Measurements from ENCODE around the gene USE1. TPM values are rescaled to one million over a fixed set of nuclear protein-coding genes. Genes with fewer than 3 reads are reported as not detected.
"Not testable (repeated sequence)": the region's sequence is repeated elsewhere in the genome, so short reads cannot be mapped to it uniquely, and the experiment has no call there.

The USE1 gene
- 27.4 TPM for total RNA-seq
- long read RNA-seq, partial matches to known transcripts = 0 of 8 reads
- long read RNA-seq, other reads (novel, unspliced or antisense) = 7 of 8 reads

- intact Hi-C loops (cut with micrococcal nuclease) = no loop called here
- DNase-seq = peak; percentile 93
- peak; percentile 95 for ATAC-seq
These were observed at the start of gene USE1 for GRCh38 chr19:17215127-17215971. TSS of gene USE1 (plus strand) at chr19:17215357. CDS start at chr19:17215406, 49 bp downstream.

DNA sequence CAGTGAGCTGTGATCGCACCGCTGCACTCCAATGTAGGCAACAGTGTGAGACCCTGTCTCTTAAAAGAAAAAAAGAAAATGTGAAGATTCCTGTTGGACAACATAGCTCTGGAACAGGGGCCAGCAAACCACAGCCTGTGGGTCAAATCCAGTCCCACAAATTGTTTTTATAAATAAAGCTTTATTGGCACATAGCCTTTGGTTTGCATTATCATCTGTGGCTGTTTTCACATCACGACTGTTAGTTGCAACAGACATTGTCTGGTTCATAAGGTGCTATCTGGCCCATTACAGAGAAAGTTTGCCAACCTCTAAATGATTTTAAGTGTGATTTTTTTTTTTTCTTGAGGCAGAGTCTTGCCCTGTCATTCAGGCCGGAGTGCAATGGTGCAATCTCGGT is 49.4 kb upstream of the USE1 start:
- ATAC-seq = no peak

GRCh38 chr19:17170538-17171297 is 44.4 kb upstream of the USE1 start:
- no peak for DNase-seq
- no peak for ATAC-seq
- intact Hi-C loops (cut with micrococcal nuclease) = no loop called here

More for the DNA sequence above, 49.4 kb upstream of the USE1 start:
- intact Hi-C loops (cut with micrococcal nuclease) = no loop called here
- DNase-seq = no peak

- intact Hi-C loops (cut with micrococcal nuclease) = no loop called here
- no peak for DNase-seq
- no peak for ATAC-seq
These were observed 43.3 kb upstream of the USE1 start for GRCh38 chr19:17171874-17172273.

- DNase-seq (no peak), ATAC-seq (no peak)
- intact Hi-C loops (cut with micrococcal nuclease) = no loop called here
These were observed 42.4 kb upstream of the USE1 start for GRCh38 chr19:17172624-17173345.

GRCh38 chr19:17178291-17178690 is 36.9 kb upstream of the USE1 start:
- ATAC-seq (no peak), DNase-seq (no peak)
- intact Hi-C loops (cut with micrococcal nuclease) = no loop called here

DNA sequence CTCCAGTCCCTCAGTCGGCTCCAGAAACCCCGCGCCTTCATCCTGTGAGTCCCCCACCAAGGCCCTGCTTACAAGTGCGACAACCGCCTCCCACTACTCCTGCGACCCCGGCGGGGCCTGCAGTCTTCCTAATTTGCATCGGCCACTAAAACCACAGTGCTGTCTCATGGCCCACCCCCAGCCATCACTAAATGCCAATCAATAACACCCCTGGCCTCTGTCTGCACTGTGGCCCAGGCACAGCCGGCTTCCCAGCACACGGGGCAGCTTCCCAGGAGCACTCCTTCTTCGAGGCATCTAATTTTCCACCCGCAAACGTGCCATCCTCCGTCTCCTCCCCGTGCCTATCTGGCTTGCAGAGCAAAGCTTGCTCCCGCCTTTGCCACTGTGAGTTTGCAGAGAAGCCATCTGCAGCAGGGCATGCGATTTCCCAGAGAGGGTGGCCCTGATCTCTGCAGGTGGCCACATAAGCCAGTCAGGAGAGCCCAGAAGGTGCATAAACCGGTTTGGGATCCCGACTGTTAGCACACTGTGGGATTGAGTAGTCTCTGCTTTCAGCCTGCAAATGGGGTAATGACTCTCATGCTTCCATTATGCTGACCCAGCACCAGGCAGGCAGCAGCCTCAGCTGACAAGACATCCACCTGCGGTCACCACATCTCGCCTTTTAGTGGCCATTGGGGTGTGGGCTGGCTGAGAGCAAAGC is 34.0 kb upstream of the USE1 start:
- ATAC-seq (no peak), DNase-seq (no peak)
- intact Hi-C loops (cut with micrococcal nuclease) = no loop called here

DNA sequence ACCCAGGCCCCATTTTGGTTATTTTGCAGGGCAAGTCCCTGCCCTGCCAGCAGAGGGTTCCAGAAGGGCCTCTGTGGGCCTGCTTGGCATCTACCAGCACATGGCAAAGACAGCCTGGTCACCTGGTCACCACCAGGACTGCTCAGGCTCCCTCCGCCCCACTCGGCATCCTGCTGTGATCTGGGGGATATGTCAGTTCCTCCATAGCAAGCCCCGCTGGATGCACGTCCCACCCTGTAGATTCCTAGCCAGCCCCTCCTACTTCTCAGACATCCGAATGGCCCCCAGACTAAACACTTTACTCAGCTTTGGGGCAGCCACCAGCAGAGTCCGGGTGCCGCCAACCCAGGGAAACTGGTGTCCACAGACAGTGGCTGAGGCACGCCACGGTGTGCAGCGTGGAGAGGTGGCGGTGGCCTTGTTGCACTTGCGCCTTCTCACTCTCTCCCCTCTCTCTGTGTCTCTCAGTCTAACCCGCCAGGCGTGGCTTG is 31.8 kb upstream of the USE1 start:
- intact Hi-C loops (cut with micrococcal nuclease) = no loop called here
- no peak for DNase-seq
- ATAC-seq = no peak

DNA sequence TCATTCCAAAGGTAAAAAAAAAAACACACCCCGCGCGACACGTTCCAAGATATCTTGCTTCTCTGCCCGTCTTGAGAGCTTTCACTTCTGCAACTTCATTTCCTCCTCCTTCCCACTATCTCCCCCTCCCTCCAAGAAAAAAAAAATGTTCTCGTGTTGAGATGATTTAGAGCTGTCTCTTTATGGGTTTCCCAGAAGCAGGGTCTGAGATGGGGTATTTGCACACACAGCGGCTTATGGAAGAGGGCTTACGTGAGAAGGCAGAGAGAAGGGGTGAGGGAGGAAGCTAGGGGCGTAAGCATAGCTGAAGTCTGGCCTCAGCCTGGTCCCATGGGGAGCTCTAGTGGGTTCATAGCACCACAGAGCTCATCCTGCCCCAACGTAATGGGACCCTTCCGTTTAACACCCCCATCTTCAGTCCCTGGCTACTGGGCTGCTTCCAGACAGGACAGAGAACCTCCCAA is 31.3 kb upstream of the USE1 start:
- intact Hi-C loops (cut with micrococcal nuclease) = no loop called here
- no peak for DNase-seq
- ATAC-seq = peak; percentile 13

DNA sequence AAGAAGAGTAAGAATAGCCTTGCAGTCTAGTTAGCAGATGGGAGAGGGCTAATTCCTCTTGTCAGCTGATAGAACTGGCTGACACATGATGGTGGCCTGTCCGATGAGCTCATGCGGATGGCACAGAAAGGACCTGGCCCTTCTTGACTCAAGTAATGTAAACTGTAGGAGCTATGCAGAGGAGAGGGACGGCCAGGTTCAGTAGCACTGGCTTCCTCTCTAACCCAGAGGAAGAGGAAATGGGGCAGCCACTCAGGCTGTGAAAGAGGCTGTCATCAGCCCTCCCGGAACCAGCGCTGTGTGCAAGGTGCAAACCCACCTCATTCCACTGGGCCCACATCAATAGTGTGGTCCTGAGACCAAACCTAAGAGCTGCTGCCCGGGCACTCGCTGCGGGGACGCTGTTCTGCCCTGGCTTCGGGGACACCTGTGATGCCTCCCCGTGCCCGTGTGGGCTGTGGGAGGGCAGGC is 30.8 kb upstream of the USE1 start:
- ATAC-seq = peak; percentile 34
- intact Hi-C loops (cut with micrococcal nuclease) = no loop called here
- DNase-seq = no peak

GRCh38 chr19:17185590-17185989 is 29.6 kb upstream of the USE1 start:
- intact Hi-C loops (cut with micrococcal nuclease) = no loop called here
- ATAC-seq = no peak
- DNase-seq = no peak

GRCh38 chr19:17191736-17192135 is 23.4 kb upstream of the USE1 start:
- intact Hi-C loops (cut with micrococcal nuclease); ATAC-seq: not testable (repeated sequence)

DNA sequence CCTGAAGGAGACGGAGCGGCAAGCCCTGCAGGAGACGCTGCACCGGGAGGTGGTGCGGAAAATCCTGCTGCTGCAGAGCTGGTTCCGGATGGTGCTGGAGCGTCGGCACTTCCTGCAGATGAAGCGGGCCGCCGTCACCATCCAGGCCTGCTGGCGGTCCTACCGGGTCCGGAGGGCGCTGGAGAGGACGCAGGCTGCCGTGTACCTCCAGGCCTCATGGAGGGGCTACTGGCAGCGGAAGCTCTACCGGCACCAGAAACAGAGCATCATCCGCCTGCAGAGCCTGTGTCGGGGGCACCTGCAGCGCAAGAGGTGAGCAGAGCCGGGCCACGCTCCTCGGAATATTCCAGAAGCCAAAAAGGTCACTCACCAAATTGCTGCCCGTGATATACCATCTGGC is 22.4 kb upstream of the USE1 start:
- intact Hi-C loops (cut with micrococcal nuclease) = no loop called here
- ATAC-seq (no peak), DNase-seq (no peak)

More at GRCh38 chr19:17191736-17192135, 23.4 kb upstream of the USE1 start:
- DNase-seq = not testable (repeated sequence)

DNA sequence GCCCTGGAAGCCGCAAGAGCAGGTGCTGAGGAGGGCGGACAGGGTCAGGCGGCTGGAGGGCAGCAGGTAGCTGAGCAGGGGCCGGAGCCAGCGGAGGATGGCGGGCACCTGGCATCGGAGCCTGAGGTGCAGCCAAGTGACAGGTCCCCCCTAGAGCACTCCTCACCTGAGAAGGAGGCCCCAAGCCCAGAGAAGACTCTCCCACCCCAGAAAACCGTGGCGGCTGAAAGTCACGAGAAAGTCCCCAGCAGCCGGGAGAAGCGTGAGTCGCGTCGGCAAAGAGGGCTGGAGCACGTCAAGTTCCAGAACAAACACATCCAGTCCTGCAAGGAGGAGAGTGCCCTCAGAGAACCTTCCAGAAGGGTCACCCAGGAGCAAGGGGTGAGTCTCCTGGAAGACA is 20.5 kb upstream of the USE1 start:
- ATAC-seq = no peak
- intact Hi-C loops (cut with micrococcal nuclease) = no loop called here
- no peak for DNase-seq

GRCh38 chr19:17195106-17195505 is 20.1 kb upstream of the USE1 start:
- DNase-seq (peak; percentile 17), ATAC-seq (no peak)
- intact Hi-C loops (cut with micrococcal nuclease) = no loop called here

GRCh38 chr19:17196610-17197009 is 18.5 kb upstream of the USE1 start:
- no peak for DNase-seq
- intact Hi-C loops (cut with micrococcal nuclease) = no loop called here
- ATAC-seq = no peak

GRCh38 chr19:17197666-17198065 is 17.5 kb upstream of the USE1 start:
- DNase-seq (no peak), ATAC-seq (no peak)
- intact Hi-C loops (cut with micrococcal nuclease) = no loop called here

DNA sequence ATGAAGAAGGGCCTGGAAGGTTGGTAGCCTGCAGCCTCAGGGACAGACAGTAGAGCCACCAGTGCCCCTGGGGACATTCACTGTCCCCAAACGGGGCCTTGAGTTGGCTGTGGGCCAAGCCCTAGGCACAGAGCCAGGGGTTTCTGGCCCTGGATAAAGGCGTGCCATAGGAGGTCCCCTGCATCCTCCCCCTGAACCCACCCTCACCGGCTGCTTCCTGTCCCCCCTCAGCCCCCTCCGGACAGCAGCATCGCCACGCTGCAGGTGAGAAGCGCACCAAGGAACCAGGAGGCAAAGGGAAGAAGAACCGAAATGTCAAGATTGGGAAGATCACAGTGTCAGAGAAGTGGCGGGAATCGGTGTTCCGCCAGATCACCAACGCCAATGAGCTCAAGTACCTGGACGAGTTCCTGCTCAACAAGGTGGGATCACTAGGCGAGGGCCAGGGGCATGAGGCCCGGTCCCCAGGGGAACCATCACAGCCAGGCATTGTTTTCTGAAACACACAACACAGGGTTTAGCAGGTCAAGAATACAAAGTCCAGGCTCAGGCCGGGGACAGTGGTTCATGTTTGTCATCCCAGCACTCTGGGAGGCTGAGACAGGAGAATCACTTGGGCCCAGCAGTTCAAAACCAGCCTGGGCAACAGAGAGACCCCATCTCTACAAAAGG is 14.6 kb upstream of the USE1 start:
- peak; percentile 42 for DNase-seq
- intact Hi-C loops (cut with micrococcal nuclease) = no loop called here
- ATAC-seq = no peak

Data from left ventricle myocardium superior (tissue), 1 donor.